Stimulated activated effector memory CD8-positive, alpha-beta T cell treated with anti-CD3 and anti-CD28 coated beads, Interleukin-12 subunit alpha, Interleukin-12 subunit beta, amount 100 ng/mL, for 72 hours (primary cell): ENCODE measurements around the gene RAB34.
"Not testable (repeated sequence)": the region's sequence is repeated elsewhere in the genome, so short reads cannot be mapped to it uniquely, and the experiment has no call there.

Experiments
- ATAC-seq: fragments of 150-1000 bp; cut with Tn5 transposase; 2 replicates; pipeline ENCODE4 v1.10.0; 2021
- DNase-seq, 2 donors: peaks; one replicate each; pipeline ENCODE4 v3.0.0; 2021 to 2022; ENCODE audit warnings: low spot score in 2 of 2
- H3K27ac Mint-ChIP-seq: one replicate; pipeline ENCODE4 v1.8.0; 2022; ENCODE audit warnings: mild to moderate bottlenecking, mixed read lengths
- H3K36me3 Mint-ChIP-seq: one replicate; pipeline ENCODE4 v1.8.0; 2022; ENCODE audit warnings: mild to moderate bottlenecking, mixed read lengths
- H3K4me1 Mint-ChIP-seq: one replicate; pipeline ENCODE4 v1.8.0; 2022; ENCODE audit warnings: mixed read lengths
- H3K4me3 Mint-ChIP-seq: one replicate; pipeline ENCODE4 v1.8.0; 2022; ENCODE audit warnings: mild to moderate bottlenecking, mixed read lengths
- H3K9me3 Mint-ChIP-seq: one replicate; pipeline ENCODE4 v1.8.0; 2022; ENCODE audit warnings: mixed read lengths

Gene RAB34

GRCh38 chr17:28725660-28726225 lies 8.1 kb upstream of the RAB34 start:
- peaks cover 84% of the 10 kb centered on the region for H3K36me3 Mint-ChIP-seq
- H3K27ac Mint-ChIP-seq: peak overlapping the region; percentile 100
- DNase-seq (no peak), ATAC-seq (peak; percentile 2)
- H3K9me3 Mint-ChIP-seq: no peaks in the 10 kb centered on the region
- H3K4me3 Mint-ChIP-seq: peak overlapping the region; percentile 99
- peaks cover 68% of the 10 kb centered on the region for H3K4me1 Mint-ChIP-seq

GRCh38 chr17:28725166-28725659 lies 7.5 kb upstream of the RAB34 start:
- no peak for DNase-seq
- Mint-ChIP-seq H3K4me1 (peaks cover 73% of the 10 kb centered on the region), H3K27ac (peak overlapping the region; percentile 100), H3K36me3 (peaks cover 89% of the 10 kb centered on the region), H3K9me3 (no peaks in the 10 kb centered on the region), H3K4me3 (peak overlapping the region; percentile 99)
- ATAC-seq: no peak

GRCh38 chr17:28724500-28725165 lies 7.0 kb upstream of the RAB34 start:
- peak overlapping the region; percentile 99 for H3K4me3 Mint-ChIP-seq
- ATAC-seq: no peak
- H3K4me1 Mint-ChIP-seq: peaks cover 74% of the 10 kb centered on the region
- DNase-seq: no peak
- H3K36me3 Mint-ChIP-seq: peaks cover 95% of the 10 kb centered on the region
- H3K9me3 Mint-ChIP-seq: no peaks in the 10 kb centered on the region
- peak overlapping the region; percentile 100 for H3K27ac Mint-ChIP-seq

GRCh38 chr17:28723836-28724499 lies 6.3 kb upstream of the RAB34 start:
- not testable (repeated sequence) for ATAC-seq, H3K9me3 Mint-ChIP-seq, DNase-seq
- Mint-ChIP-seq H3K36me3 (peaks cover 97% of the 10 kb centered on the region), H3K4me3 (peak overlapping the region; percentile 99), H3K4me1 (peaks cover 73% of the 10 kb centered on the region), H3K27ac (peak overlapping the region; percentile 100)

GRCh38 chr17:28723159-28723835 lies 5.6 kb upstream of the RAB34 start:
- Mint-ChIP-seq H3K9me3 (no peaks in the 10 kb centered on the region), H3K36me3 (peaks cover 91% of the 10 kb centered on the region), H3K4me1 (peaks cover 75% of the 10 kb centered on the region), H3K4me3 (peak overlapping the region; percentile 99), H3K27ac (peak overlapping the region; percentile 100)
- no peak for ATAC-seq
- no peak for DNase-seq

GRCh38 chr17:28722417-28723158 lies 4.9 kb upstream of the RAB34 start:
- Mint-ChIP-seq H3K4me1 (peaks cover 75% of the 10 kb centered on the region), H3K9me3 (no peaks in the 10 kb centered on the region), H3K27ac (peak overlapping the region; percentile 100), H3K36me3 (peaks cover 83% of the 10 kb centered on the region), H3K4me3 (peak overlapping the region; percentile 99)
- DNase-seq: no peak
- no peak for ATAC-seq

GRCh38 chr17:28720997-28721329 lies 3.3 kb upstream of the RAB34 start:
- Mint-ChIP-seq H3K27ac (peak overlapping the region; percentile 100), H3K36me3 (peaks cover 67% of the 10 kb centered on the region), H3K4me1 (peaks cover 63% of the 10 kb centered on the region), H3K4me3 (peak overlapping the region; percentile 99)
- not testable (repeated sequence) for ATAC-seq, DNase-seq, H3K9me3 Mint-ChIP-seq

- H3K9me3 Mint-ChIP-seq: no peaks in the 10 kb centered on the region
- peaks cover 59% of the 10 kb centered on the region for H3K4me1 Mint-ChIP-seq
- ATAC-seq (no peak), DNase-seq (peak in 1 of 2 donors; percentile 67)
- peaks cover 62% of the 10 kb centered on the region for H3K36me3 Mint-ChIP-seq
- peak overlapping the region; percentile 100 for H3K27ac Mint-ChIP-seq
- peak overlapping the region; percentile 99 for H3K4me3 Mint-ChIP-seq
Measured at GRCh38 chr17:28720247-28720996, 2.8 kb upstream of the RAB34 start.

GRCh38 chr17:28719021-28719433 lies 1.4 kb upstream of the RAB34 start:
- Mint-ChIP-seq H3K36me3 (peaks cover 48% of the 10 kb centered on the region), H3K9me3 (no peaks in the 10 kb centered on the region), H3K4me3 (peak overlapping the region; percentile 99), H3K4me1 (peaks cover 45% of the 10 kb centered on the region), H3K27ac (peak overlapping the region; percentile 100)
- no peak for DNase-seq
- ATAC-seq: no peak

GRCh38 chr17:28718333-28719020 lies 809 bp upstream of the RAB34 start:
- no peak for DNase-seq
- Mint-ChIP-seq H3K36me3 (peaks cover 42% of the 10 kb centered on the region), H3K4me1 (peaks cover 40% of the 10 kb centered on the region), H3K4me3 (peak overlapping the region; percentile 99), H3K27ac (no peak overlapping the region), H3K9me3 (no peaks in the 10 kb centered on the region)
- ATAC-seq: no peak

- H3K36me3 Mint-ChIP-seq: peaks cover 27% of the 10 kb centered on the region
- H3K9me3 Mint-ChIP-seq: no peaks in the 10 kb centered on the region
- peaks cover 35% of the 10 kb centered on the region for H3K4me1 Mint-ChIP-seq
- H3K4me3 Mint-ChIP-seq: no peak overlapping the region
- ATAC-seq (no peak), DNase-seq (no peak)
- no peak overlapping the region for H3K27ac Mint-ChIP-seq
Measured at GRCh38 chr17:28716740-28717577, 709 bp downstream of the RAB34 start.

GRCh38 chr17:28715217-28715616 lies 2.5 kb downstream of the RAB34 start:
- no peak for ATAC-seq
- Mint-ChIP-seq H3K4me3 (no peak overlapping the region), H3K27ac (no peak overlapping the region), H3K9me3 (no peaks in the 10 kb centered on the region), H3K4me1 (peaks cover 36% of the 10 kb centered on the region), H3K36me3 (peaks cover 10% of the 10 kb centered on the region)
- no peak for DNase-seq

- no peak overlapping the region for H3K4me3 Mint-ChIP-seq
- peaks cover 28% of the 10 kb centered on the region for H3K4me1 Mint-ChIP-seq
- DNase-seq: no peak
- ATAC-seq: no peak
- no peak overlapping the region for H3K27ac Mint-ChIP-seq
- no peaks in the 10 kb centered on the region for H3K9me3 Mint-ChIP-seq
- H3K36me3 Mint-ChIP-seq: peaks cover under 1% of the 10 kb centered on the region
Measured at GRCh38 chr17:28714281-28714680, 3.4 kb downstream of the RAB34 start.
